CD4-positive, alpha-beta T cell treated with Interleukin-21 for 1 hour (primary cell): ENCODE results near the gene CPVL.

ENCODE experiments used
- DNase-seq: peaks from one replicate; pipeline ENCODE4 v3.0.0-alpha.2; 2020

CPVL gene

GRCh38 chr7:29146057-29146706, at the start of gene CPVL:
CPVL (minus strand) TSS chr7:29146537; CDS start chr7:29121061, 25,476 bp downstream.
- DNase-seq = no peak

GRCh38 chr7:29194594-29195427, 48.5 kb upstream of the CPVL start, which contains the start of gene CHN2:
CHN2 (plus strand) TSS chr7:29194775.
- peak; percentile 63 for DNase-seq

- no peak for DNase-seq
Observed at GRCh38 chr7:29194206-29194593, 47.9 kb upstream of the CPVL start.

- no peak for DNase-seq
Observed at GRCh38 chr7:29193316-29194205, 47.2 kb upstream of the CPVL start.

- no peak for DNase-seq
Observed at GRCh38 chr7:29192811-29193210, 46.5 kb upstream of the CPVL start.

- DNase-seq = no peak
Observed at GRCh38 chr7:29192323-29192722, 46.0 kb upstream of the CPVL start.

GRCh38 chr7:29190349-29191045, 44.2 kb upstream of the CPVL start:
- no peak for DNase-seq

- DNase-seq = peak; percentile 64
Observed at GRCh38 chr7:29189743-29190201, 43.4 kb upstream of the CPVL start.

GRCh38 chr7:29185613-29186012, 39.3 kb upstream of the CPVL start:
- no peak for DNase-seq

- no peak for DNase-seq
Observed at GRCh38 chr7:29184599-29184998, 38.3 kb upstream of the CPVL start.

- no peak for DNase-seq
Observed at GRCh38 chr7:29179115-29179514, 32.8 kb upstream of the CPVL start.

- DNase-seq = peak; percentile 20
Observed at GRCh38 chr7:29177963-29178600, 31.7 kb upstream of the CPVL start.

GRCh38 chr7:29173458-29173857, 27.1 kb upstream of the CPVL start:
- DNase-seq = no peak

- no peak for DNase-seq
Observed at GRCh38 chr7:29170781-29171180, 24.4 kb upstream of the CPVL start.

GRCh38 chr7:29167721-29168120, 21.4 kb upstream of the CPVL start:
- no peak for DNase-seq

- no peak for DNase-seq
Observed at GRCh38 chr7:29163854-29164253, 17.5 kb upstream of the CPVL start.

- no peak for DNase-seq
Observed at GRCh38 chr7:29162577-29162976, 16.2 kb upstream of the CPVL start.

GRCh38 chr7:29161231-29161630, 14.9 kb upstream of the CPVL start:
- no peak for DNase-seq

GRCh38 chr7:29160080-29160479, 13.7 kb upstream of the CPVL start:
- DNase-seq = no peak

- DNase-seq = no peak
Observed at GRCh38 chr7:29158795-29159423, 12.6 kb upstream of the CPVL start.

- no peak for DNase-seq
Observed at GRCh38 chr7:29156907-29157452, 10.6 kb upstream of the CPVL start.
